ENCODE measurements around the gene PANK2. TPM values are rescaled to one million over a fixed set of nuclear protein-coding genes. Genes with fewer than 3 reads are reported as not detected.

PANK2 gene
- total RNA-seq, 6 donors from 2014 or later = 34.3 to 58.7 (median 50.4) TPM

GRCh38 chr20:3846378-3846739 lies 42.8 kb upstream of the PANK2 start:
- DNase-seq = no peak
- no peak for ATAC-seq (ENCODE audit: low FRiP score in 2 of 2)

GRCh38 chr20:3846740-3847428 lies 42.3 kb upstream of the PANK2 start, which contains the start of gene MAVS:
TSS of gene MAVS (plus strand) at chr20:3846834. CDS start at chr20:3854625, 7,791 bp downstream.
- Histone ChIP-seq H3K4me1 (peaks cover 16 to 30% (median 21%) of the 10 kb centered on the region in 4 donors), H3K4me3 (peak within 1 kb of the TSS; percentile 72 to 98 (median 89)), H3K27ac (peak within 1 kb of the TSS; percentile 93 to 97 (median 95)), H3K9me3 (no peaks in the 10 kb centered on the region), H3K27me3 (no peaks in the 10 kb centered on the region), H3K36me3 (no peaks in the 10 kb centered on the region)
- TF ChIP-seq POLR2AphosphoS5 (IDR thresholded peaks at IDR 0.05) (peak; percentile 79 to 91), CTCF (IDR thresholded peaks at IDR 0.05) (peak in 1 of 6 experiments; percentile 24), POLR2A (IDR thresholded peaks at IDR 0.05) (peak in 3 of 4 donors; percentile 73 to 92 (median 85)), EP300 (IDR thresholded peaks at IDR 0.05) (no peak)
- ATAC-seq (ENCODE audit: low FRiP score in 2 of 2) (peak; percentile 97 to 99), DNase-seq (peak; percentile 91 to 98)
- WGBS, 2 donors = 0 to 1% methylated on average over 23 to 25 of the region's 72 CpGs

More at GRCh38 chr20:3846378-3846739, 42.8 kb upstream of the PANK2 start:
- Histone ChIP-seq H3K4me1 (peaks cover 16 to 30% (median 21%) of the 10 kb centered on the region in 4 donors), H3K9me3 (no peaks in the 10 kb centered on the region), H3K27me3 (no peaks in the 10 kb centered on the region), H3K36me3 (no peaks in the 10 kb centered on the region), H3K27ac (peak overlapping the region; percentile 93 to 97 (median 95)), H3K4me3 (peak overlapping the region; percentile 72 to 98 (median 89))
- WGBS, 2 donors = 3 to 8% methylated on average over 2 to 17 of the region's 22 CpGs
- TF ChIP-seq POLR2A (IDR thresholded peaks at IDR 0.05) = no peak
- no peak for TF ChIP-seq EP300 (IDR thresholded peaks at IDR 0.05)
- TF ChIP-seq CTCF (IDR thresholded peaks at IDR 0.05) = no peak
- no peak for TF ChIP-seq POLR2AphosphoS5 (IDR thresholded peaks at IDR 0.05)

- H3K4me3 ChIP-seq = peak overlapping the region; percentile 72 to 98 (median 89)
- H3K36me3 ChIP-seq = no peaks in the 10 kb centered on the region
- peaks cover 16 to 30% (median 21%) of the 10 kb centered on the region in 4 donors for H3K4me1 ChIP-seq
- H3K27ac ChIP-seq = peak overlapping the region; percentile 93 to 97 (median 95)
- DNase-seq (no peak), ATAC-seq (ENCODE audit: low FRiP score in 2 of 2) (no peak)
- no peaks in the 10 kb centered on the region for H3K9me3 ChIP-seq
- H3K27me3 ChIP-seq = no peaks in the 10 kb centered on the region
- 25 to 27% methylated on average over 8 of the region's 8 CpGs for WGBS, 2 donors
- TF ChIP-seq EP300 (IDR thresholded peaks at IDR 0.05) (peak in 1 of 4 donors; percentile 11), CTCF (IDR thresholded peaks at IDR 0.05) (no peak)
Measured at GRCh38 chr20:3847429-3847940, 41.7 kb upstream of the PANK2 start.

GRCh38 chr20:3848565-3848964 lies 40.6 kb upstream of the PANK2 start:
- ATAC-seq (ENCODE audit: low FRiP score in 2 of 2) = no peak
- H3K36me3 ChIP-seq = no peaks in the 10 kb centered on the region
- peak overlapping the region in 2 of 4 donors; percentile 6 to 30 for H3K27ac ChIP-seq

More at GRCh38 chr20:3848565-3848964, 40.6 kb upstream of the PANK2 start:
- 58 to 83% methylated on average over 1 of the region's 1 CpG for WGBS, 2 donors
- peaks cover 16 to 30% (median 21%) of the 10 kb centered on the region in 4 donors for H3K4me1 ChIP-seq
- DNase-seq = no peak
- TF ChIP-seq POLR2AphosphoS5 (IDR thresholded peaks at IDR 0.05) = no peak
- TF ChIP-seq EP300 (IDR thresholded peaks at IDR 0.05) = no peak
- no peak for TF ChIP-seq CTCF (IDR thresholded peaks at IDR 0.05)
- no peak for TF ChIP-seq POLR2A (IDR thresholded peaks at IDR 0.05)
- no peaks in the 10 kb centered on the region for H3K9me3 ChIP-seq
- no peak overlapping the region for H3K4me3 ChIP-seq
- no peaks in the 10 kb centered on the region for H3K27me3 ChIP-seq

Measured in upper lobe of left lung (tissue), 6 donors.